NCI-H2081 (cell line): ENCODE data around the gene SKI.
A peak's percentile ranks its signal among the peaks of the same experiment; 100 is the strongest.

Experiments used
- DNase-seq, 2 experiments: peaks; one replicate each; lab custom pipeline; 2025; lab: John Stamatoyannopoulos, UW

SKI gene

GRCh38 chr1:2194319-2194897 is 33.7 kb upstream of the SKI start, which contains the start of gene FAAP20:
Gene FAAP20, minus strand, starts transcription at chr1:2194772. Its CDS starts 23 bp downstream, at chr1:2194749.
- DNase-seq = peak; percentile 50 to 75

- peak; percentile 83 to 85 for DNase-seq
Measured at GRCh38 chr1:2194898-2195673, 33.0 kb upstream of the SKI start.

GRCh38 chr1:2195785-2196184 is 32.3 kb upstream of the SKI start:
- no peak for DNase-seq

- no peak for DNase-seq
Measured at GRCh38 chr1:2196901-2197638, 31.0 kb upstream of the SKI start.

GRCh38 chr1:2197707-2198165 is 30.4 kb upstream of the SKI start:
- no peak for DNase-seq

GRCh38 chr1:2198571-2198970 is 29.5 kb upstream of the SKI start:
- DNase-seq = no peak

GRCh38 chr1:2199042-2199810 is 28.9 kb upstream of the SKI start:
- DNase-seq = peak; percentile 59 to 76

GRCh38 chr1:2200308-2200943 is 27.7 kb upstream of the SKI start:
- DNase-seq = no peak

GRCh38 chr1:2201062-2201461 is 27.1 kb upstream of the SKI start:
- no peak for DNase-seq

GRCh38 chr1:2202008-2202575 is 26.0 kb upstream of the SKI start:
- no peak for DNase-seq

- no peak for DNase-seq
Measured at GRCh38 chr1:2202843-2203601, 25.1 kb upstream of the SKI start.

GRCh38 chr1:2203671-2204414 is 24.3 kb upstream of the SKI start:
- DNase-seq = no peak

- peak; percentile 53 to 83 for DNase-seq
Measured at GRCh38 chr1:2204415-2205190, 23.5 kb upstream of the SKI start.

- peak; percentile 75 to 89 for DNase-seq
Measured at GRCh38 chr1:2205191-2205952, 22.7 kb upstream of the SKI start.

GRCh38 chr1:2206813-2207487 is 21.2 kb upstream of the SKI start:
- no peak for DNase-seq

- no peak for DNase-seq
Measured at GRCh38 chr1:2208309-2209239, 19.5 kb upstream of the SKI start.
